Subcutaneous abdominal adipose tissue (tissue), 5 donors: Measurements from ENCODE around the gene CCNY.
A peak's percentile ranks its signal among the peaks of the same experiment; 100 is the strongest.
"Not testable (repeated sequence)": the region's sequence is repeated elsewhere in the genome, so short reads cannot be mapped to it uniquely, and the experiment has no call there.

Experiments used
- H3K27ac ChIP-seq: one replicate; pipeline ENCODE4 v1.7.0; 2013; ENCODE audit warnings: low read depth, mild to moderate bottlenecking, inconsistent platforms, low read length, moderate library complexity
- H3K27me3 ChIP-seq, 5 donors: one replicate each; pipeline ENCODE4 v1.7.0; 2013; ENCODE audit warnings: low read length in 5 of 5, inconsistent platforms in 1 of 5; ENCODE audit not compliant: control insufficient read depth in 5 of 5, insufficient read depth in 4 of 5
- H3K36me3 ChIP-seq, 5 donors: one replicate each; pipeline ENCODE4 v1.7.0; 2013; ENCODE audit warnings: low read length in 5 of 5; ENCODE audit not compliant: control insufficient read depth in 5 of 5, insufficient read depth in 5 of 5
- H3K4me1 ChIP-seq, 5 donors: one replicate each; pipeline ENCODE4 v1.7.0; 2013; ENCODE audit warnings: low read length in 5 of 5, mild to moderate bottlenecking in 3 of 5, moderate library complexity in 1 of 5; ENCODE audit not compliant: control insufficient read depth in 5 of 5, insufficient read depth in 5 of 5
- H3K4me3 ChIP-seq, 5 donors: one replicate each; pipeline ENCODE4 v1.7.0; 2013; ENCODE audit warnings: low read length in 5 of 5, low read depth in 1 of 5
- H3K9ac ChIP-seq, 5 donors: one replicate each; pipeline ENCODE4 v1.7.0; 2013; ENCODE audit warnings: low read length in 5 of 5, mild to moderate bottlenecking in 4 of 5, moderate library complexity in 3 of 5
- H3K9me3 ChIP-seq, 5 donors: one replicate each; pipeline ENCODE4 v1.7.0; 2013; ENCODE audit warnings: low read length in 5 of 5; ENCODE audit not compliant: control insufficient read depth in 5 of 5
- donor health status: healthy.
- donor health status: healthy.
- donor health status: healthy.
- donor health status: healthy.
- donor health status: healthy.

The CCNY gene

DNA sequence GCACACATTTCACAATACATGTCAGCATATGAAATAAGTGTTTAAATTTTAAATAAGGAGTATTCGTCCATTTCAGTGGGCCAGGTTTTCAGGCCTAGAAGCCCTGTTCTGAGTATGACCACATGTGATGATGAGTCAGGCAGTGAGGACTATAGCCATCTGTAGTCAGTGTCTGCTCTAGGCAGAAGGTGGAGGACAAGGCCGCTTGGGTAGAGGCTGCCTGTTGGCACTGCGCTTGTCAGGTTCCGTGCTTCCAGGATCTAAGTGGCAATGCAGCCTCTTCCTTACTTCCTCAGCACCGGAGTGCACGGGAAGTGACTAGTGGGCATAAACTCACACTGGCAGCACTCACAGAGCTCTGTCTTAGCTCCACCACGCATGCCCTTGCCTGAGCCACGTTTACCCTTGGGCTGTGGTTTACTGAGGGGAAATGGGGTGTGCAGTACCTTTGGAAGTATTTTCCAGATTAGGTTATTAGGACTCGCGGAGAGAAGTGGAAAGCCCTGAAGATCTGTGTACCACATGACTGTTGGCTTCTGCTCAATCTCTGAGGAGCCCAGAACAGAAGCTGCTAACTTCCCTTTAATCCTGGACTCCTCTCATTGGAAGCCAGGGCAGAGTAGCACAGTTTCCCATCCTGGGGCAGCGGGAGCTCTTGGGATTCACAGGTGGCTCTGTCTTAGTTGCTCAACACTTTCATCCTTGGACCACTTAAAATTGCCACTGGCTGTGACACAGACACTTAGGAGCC is 181.3 kb downstream of the CCNY start:
- Histone ChIP-seq H3K9ac (peak overlapping the region in 1 of 5 donors; percentile 46), H3K9me3 (no peaks in the 10 kb centered on the region), H3K27ac (peak overlapping the region; percentile 41), H3K27me3 (no peaks in the 10 kb centered on the region), H3K4me3 (no peak overlapping the region), H3K4me1 (peaks cover 0 to 20% (median 2%) of the 10 kb centered on the region in 5 donors), H3K36me3 (peaks cover 0 to 5% (median 0%) of the 10 kb centered on the region in 5 donors)

DNA sequence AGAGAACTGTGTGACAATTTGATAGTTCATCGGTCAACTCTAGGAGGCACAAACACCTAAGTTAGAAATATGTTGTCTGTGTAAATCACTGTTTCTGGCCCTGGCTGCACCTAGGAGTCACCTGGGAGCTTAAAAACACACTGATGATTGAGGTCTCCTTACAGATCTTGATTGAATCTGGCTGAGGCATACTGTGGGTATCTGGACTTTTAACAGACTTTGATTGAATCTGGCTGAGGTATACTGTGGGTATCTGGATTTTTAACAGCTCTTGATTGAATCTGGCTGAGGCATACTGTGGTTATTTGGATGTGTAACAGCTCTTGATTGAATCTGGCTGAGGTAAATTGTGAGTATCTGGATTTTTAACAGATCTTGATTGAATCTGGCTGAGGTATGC is 181.9 kb downstream of the CCNY start:
- Histone ChIP-seq H3K27ac (peak overlapping the region; percentile 41), H3K4me1 (peaks cover 0 to 20% (median 2%) of the 10 kb centered on the region in 5 donors)
- not testable (repeated sequence) for H3K9me3 ChIP-seq, H3K9ac ChIP-seq, H3K36me3 ChIP-seq, H3K27me3 ChIP-seq, H3K4me3 ChIP-seq

DNA sequence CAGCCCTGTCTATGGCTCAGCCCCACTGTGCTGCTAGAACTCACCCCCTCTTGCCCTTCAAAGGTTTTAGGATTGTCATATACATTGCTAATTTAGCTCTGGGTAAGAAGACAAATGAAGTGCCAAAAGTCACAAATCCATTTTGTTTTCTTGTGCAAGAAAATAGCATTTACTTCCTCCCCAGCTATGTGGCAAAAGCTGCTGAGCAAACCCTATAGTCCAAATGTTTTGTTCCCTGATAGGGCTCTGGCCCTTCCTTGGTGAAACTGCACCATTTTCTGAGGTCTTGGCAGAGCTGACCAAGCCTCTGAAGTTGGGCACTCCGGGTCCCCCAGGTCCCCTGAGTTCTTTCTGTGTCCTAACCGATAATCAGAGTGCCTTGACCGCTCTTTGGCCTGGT is 184.7 kb downstream of the CCNY start:
- no peaks in the 10 kb centered on the region for H3K27me3 ChIP-seq
- no peak overlapping the region for H3K27ac ChIP-seq
- peaks cover 0 to 5% (median 0%) of the 10 kb centered on the region in 5 donors for H3K36me3 ChIP-seq
- H3K9ac ChIP-seq = no peak overlapping the region
- no peak overlapping the region for H3K4me3 ChIP-seq
- H3K4me1 ChIP-seq = peaks cover 0 to 14% (median 2%) of the 10 kb centered on the region in 5 donors
- H3K9me3 ChIP-seq = no peaks in the 10 kb centered on the region

DNA sequence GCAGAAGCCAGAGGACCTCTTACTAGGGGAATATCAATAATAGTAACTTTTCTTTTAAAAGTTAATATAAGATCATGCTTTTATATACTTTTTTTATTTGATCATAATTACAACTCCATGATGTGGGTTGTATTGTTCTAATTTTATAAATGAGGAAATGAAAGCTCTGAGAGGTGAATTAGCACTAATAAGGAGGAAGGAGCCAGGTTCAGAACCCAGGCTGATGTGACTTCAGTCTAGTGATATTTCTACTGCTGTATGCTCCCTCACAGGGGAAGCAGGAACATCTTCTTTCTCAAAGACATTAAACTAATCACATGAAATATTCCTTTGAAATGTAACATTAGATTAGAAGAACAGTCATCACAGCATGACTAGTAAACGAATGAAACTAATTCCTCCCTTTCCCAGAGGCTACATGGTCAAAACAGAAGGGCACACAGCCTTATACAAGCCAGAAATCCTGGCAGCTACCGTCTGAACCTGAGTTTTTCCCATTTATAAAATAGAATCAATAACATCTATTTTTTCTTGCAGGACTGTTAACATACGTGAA is 187.4 kb downstream of the CCNY start:
- Histone ChIP-seq H3K27ac (no peak overlapping the region), H3K4me3 (no peak overlapping the region), H3K9me3 (no peaks in the 10 kb centered on the region), H3K9ac (no peak overlapping the region), H3K4me1 (peaks cover 0 to 2% (median 0%) of the 10 kb centered on the region in 5 donors), H3K36me3 (peaks cover 0 to 5% (median 0%) of the 10 kb centered on the region in 5 donors), H3K27me3 (no peaks in the 10 kb centered on the region)

DNA sequence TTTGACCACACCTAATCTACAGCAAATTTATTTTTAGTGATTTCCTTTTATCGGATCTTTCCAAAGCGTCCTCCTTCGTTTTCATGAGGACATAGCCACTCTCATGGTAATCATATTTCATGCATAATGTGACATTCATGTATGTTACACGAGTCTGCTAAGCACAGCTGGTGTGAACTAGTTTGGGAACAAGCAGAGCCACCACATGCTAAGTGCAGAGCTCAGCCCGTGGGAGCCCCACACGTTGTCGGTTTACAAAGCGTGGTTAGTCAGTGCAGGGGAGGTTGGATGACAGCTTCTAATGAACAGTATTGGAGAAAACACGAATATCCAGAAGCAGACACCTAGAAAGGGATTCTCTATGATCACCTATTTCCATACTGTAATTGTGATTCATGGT is 190.4 kb downstream of the CCNY start:
- H3K4me1 ChIP-seq = peaks cover 0 to 2% (median 0%) of the 10 kb centered on the region in 5 donors

DNA sequence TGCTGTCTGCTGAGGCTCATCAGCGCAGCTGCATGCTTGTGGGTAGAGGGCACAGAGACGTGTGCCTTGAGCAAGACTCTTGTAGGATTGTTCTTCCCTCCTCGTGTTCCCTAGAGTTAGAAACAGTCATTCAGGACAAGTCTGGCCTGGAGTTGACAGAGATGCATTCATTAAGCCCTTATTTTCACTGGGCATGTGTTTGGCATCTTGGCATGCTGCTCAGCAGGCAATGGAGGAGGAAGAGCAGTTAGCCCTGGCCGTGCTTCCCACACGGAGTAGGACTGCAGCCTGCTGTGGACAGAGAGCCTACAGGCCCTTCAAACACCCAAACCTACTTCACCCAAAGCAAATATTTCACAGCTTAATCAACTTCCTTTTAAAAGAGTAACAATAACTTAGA is 195.8 kb downstream of the CCNY start:
- Histone ChIP-seq H3K9me3 (peaks cover 0 to 3% (median 0%) of the 10 kb centered on the region in 5 donors), H3K36me3 (peaks cover 25 to 62% (median 48%) of the 10 kb centered on the region in 5 donors)

More for the DNA sequence above, 190.4 kb downstream of the CCNY start:
- Histone ChIP-seq H3K27me3 (no peaks in the 10 kb centered on the region), H3K9ac (no peak overlapping the region), H3K27ac (no peak overlapping the region), H3K4me3 (no peak overlapping the region), H3K36me3 (peaks cover 10 to 20% (median 17%) of the 10 kb centered on the region in 5 donors), H3K9me3 (no peaks in the 10 kb centered on the region)

DNA sequence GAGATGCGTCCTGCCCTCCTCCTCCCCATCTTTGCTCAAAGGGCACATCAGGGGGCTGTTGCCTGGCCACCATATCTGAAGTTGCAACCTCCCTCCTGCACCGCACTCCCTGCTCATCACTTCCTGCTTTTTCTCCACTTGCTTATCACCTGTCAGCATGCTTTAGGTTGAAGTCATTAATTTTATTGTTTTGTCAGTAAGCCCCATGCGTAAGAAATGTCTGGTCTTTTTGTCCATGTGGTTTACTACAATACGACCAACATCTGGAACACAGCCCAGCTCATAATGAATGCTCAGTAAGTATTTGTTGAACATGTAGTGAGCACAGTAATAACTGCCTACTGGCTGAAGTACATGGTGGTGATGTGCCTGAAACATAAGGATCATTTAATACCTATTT is 197.3 kb downstream of the CCNY start:
- Histone ChIP-seq H3K27ac (no peak overlapping the region), H3K27me3 (no peaks in the 10 kb centered on the region), H3K36me3 (peaks cover 25 to 64% (median 50%) of the 10 kb centered on the region in 5 donors), H3K9ac (no peak overlapping the region), H3K4me3 (no peak overlapping the region), H3K4me1 (no peaks in the 10 kb centered on the region), H3K9me3 (peaks cover 0 to 3% (median 0%) of the 10 kb centered on the region in 5 donors)

More for the DNA sequence above, 195.8 kb downstream of the CCNY start:
- Histone ChIP-seq H3K4me3 (no peak overlapping the region), H3K4me1 (no peaks in the 10 kb centered on the region), H3K9ac (no peak overlapping the region), H3K27ac (no peak overlapping the region), H3K27me3 (no peaks in the 10 kb centered on the region)

DNA sequence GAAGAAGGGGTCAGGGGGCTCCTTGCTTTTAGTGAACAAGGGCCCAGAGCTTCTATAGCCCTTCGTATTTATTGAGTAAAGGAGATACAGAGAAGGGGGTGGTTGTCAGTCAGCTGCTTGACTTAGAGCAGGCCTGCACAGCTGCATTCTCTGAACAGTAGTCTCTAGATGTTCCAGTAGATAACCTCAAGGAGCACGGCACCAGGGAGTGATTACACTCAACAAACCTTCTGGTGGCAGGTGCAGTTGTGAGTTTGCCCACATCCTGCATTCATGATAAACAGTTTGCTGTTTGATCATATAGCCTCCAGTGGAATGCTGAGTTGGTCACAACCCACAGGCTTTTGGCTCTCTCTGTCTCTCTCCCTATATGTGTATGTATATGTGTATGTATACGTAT is 198.8 kb downstream of the CCNY start:
- Histone ChIP-seq H3K27ac (no peak overlapping the region), H3K4me3 (no peak overlapping the region), H3K4me1 (no peaks in the 10 kb centered on the region), H3K36me3 (peaks cover 25 to 61% (median 48%) of the 10 kb centered on the region in 5 donors), H3K9ac (no peak overlapping the region), H3K27me3 (no peaks in the 10 kb centered on the region), H3K9me3 (peaks cover 0 to 3% (median 0%) of the 10 kb centered on the region in 5 donors)

DNA sequence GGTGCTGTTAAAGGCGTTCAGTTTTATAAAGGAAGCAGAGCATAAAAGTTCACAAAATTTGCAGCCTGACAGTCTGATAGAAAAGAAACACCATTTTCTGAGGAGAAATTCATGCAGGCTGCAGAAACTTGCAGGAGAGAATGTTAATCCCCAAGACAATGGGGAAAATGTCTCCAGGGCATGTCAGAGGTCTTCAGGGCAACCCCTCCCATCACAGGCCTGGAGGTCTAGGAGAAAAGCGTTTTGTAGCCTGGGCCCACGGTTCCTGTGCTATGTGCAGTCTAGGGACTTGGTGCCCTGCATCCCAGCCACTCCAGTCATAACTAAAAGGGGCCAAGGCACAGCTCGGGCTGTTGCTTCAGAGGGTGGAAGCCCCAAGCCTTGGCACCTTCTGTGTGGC is 200.5 kb downstream of the CCNY start:
- Histone ChIP-seq H3K4me1 (peaks cover 0 to 7% (median 0%) of the 10 kb centered on the region in 5 donors), H3K9me3 (peaks cover 0 to 3% (median 0%) of the 10 kb centered on the region in 5 donors), H3K36me3 (peaks cover 17 to 46% (median 33%) of the 10 kb centered on the region in 5 donors), H3K27ac (no peak overlapping the region), H3K9ac (no peak overlapping the region), H3K4me3 (no peak overlapping the region), H3K27me3 (no peaks in the 10 kb centered on the region)

DNA sequence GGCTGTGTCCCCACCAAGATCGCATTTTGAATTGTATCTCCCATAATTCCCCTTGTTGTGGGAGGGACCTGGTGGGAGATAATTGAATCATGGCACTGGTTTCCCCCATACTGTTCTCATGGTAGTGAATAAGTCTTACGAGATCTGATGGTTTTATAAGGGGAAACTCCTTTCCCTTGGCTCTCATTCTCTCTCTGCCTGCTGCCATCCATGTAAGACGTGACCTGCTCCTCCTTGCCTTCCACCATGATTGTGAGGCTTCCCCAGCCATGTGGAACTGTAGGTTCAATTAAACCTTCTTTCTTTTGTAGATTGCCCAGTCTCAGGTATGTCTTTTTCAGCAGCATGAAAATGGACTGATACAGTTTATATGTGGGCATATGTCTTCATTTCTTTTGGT is 201.6 kb downstream of the CCNY start:
- not testable (repeated sequence) for H3K27me3 ChIP-seq, H3K27ac ChIP-seq, H3K4me3 ChIP-seq, H3K9ac ChIP-seq, H3K4me1 ChIP-seq, H3K9me3 ChIP-seq
- H3K36me3 ChIP-seq = peaks cover 19 to 43% (median 27%) of the 10 kb centered on the region in 5 donors
